GM23248 (cell line): ENCODE data around the gene DNAI2. TPM values are rescaled to one million over a fixed set of nuclear protein-coding genes. Genes with fewer than 3 reads are reported as not detected.

Experiments used
- DNase-seq: peaks from one replicate; pipeline ENCODE4 v3.0.0-alpha.2; 2015
- H2AFZ ChIP-seq: fragments of 200-600 bp; sonication (generic); 2 replicates; pipeline ENCODE4 v1.6.1; 2016; ENCODE audit warnings: antibody characterized with exemption
- H3F3A ChIP-seq: fragments of 200-600 bp; sonication (generic); 2 replicates; pipeline ENCODE4 v1.6.1; 2016; ENCODE audit warnings: mild to moderate bottlenecking, antibody characterized with exemption, mixed run types; ENCODE audit not compliant: insufficient read depth
- H3K27ac ChIP-seq: fragments of 200-600 bp; sonication (generic); 2 replicates; pipeline ENCODE4 v1.5.1; 2016; ENCODE audit warnings: mild to moderate bottlenecking
- H3K27me3 ChIP-seq: fragments of 200-600 bp; sonication (generic); replicated peaks from 2 replicates; pipeline ENCODE4 v1.6.1; 2016; ENCODE audit warnings: mild to moderate bottlenecking; ENCODE audit not compliant: insufficient read depth
- H3K36me3 ChIP-seq: fragments of 200-600 bp; sonication (generic); 2 replicates; pipeline ENCODE4 v1.6.1; 2016; ENCODE audit warnings: low read depth, mild to moderate bottlenecking
- H3K4me1 ChIP-seq: fragments of 200-600 bp; sonication (generic); 2 replicates; pipeline ENCODE4 v1.6.1; 2016; ENCODE audit warnings: mild to moderate bottlenecking; ENCODE audit not compliant: insufficient read depth
- H3K4me2 ChIP-seq: fragments of 200-600 bp; sonication (generic); one replicate; pipeline ENCODE4 v1.6.1; 2016; ENCODE audit warnings: mild to moderate bottlenecking; ENCODE audit not compliant: unreplicated experiment
- H3K4me3 ChIP-seq: fragments of 200-600 bp; sonication (generic); 2 replicates; pipeline ENCODE4 v1.5.1; 2016; ENCODE audit warnings: mild to moderate bottlenecking
- H3K79me2 ChIP-seq: fragments of 200-600 bp; sonication (generic); 2 replicates; pipeline ENCODE4 v1.6.1; 2016; ENCODE audit warnings: mild to moderate bottlenecking; ENCODE audit not compliant: insufficient read depth
- H3K9ac ChIP-seq: fragments of 200-600 bp; sonication (generic); 2 replicates; pipeline ENCODE4 v1.6.1; 2016; ENCODE audit warnings: mild to moderate bottlenecking
- H3K9me2 ChIP-seq: fragments of 200-600 bp; sonication (generic); 2 replicates; pipeline ENCODE4 v1.6.1; 2016; ENCODE audit warnings: mixed run types, mild to moderate bottlenecking, moderate library complexity; ENCODE audit not compliant: insufficient read depth
- H3K9me3 ChIP-seq: fragments of 200-600 bp; sonication (generic); one replicate; pipeline ENCODE4 v1.6.1; 2017; ENCODE audit warnings: low read depth
- H4K20me1 ChIP-seq: fragments of 200-600 bp; sonication (generic); 2 replicates; pipeline ENCODE4 v1.6.0; 2016; ENCODE audit not compliant: insufficient read depth
- EZH2 ChIP-seq: fragments of 200-600 bp; sonication (generic); IDR thresholded peaks from 2 replicates; pipeline ENCODE4 v1.6.1; 2018; ENCODE audit warnings: antibody characterized with exemption, mild to moderate bottlenecking; ENCODE audit not compliant: insufficient read depth, poor library complexity, severe bottlenecking
- EZH2phosphoT487 ChIP-seq: fragments of 200-600 bp; sonication (generic); IDR thresholded peaks from 2 replicates; pipeline ENCODE4 v1.6.1; 2018; ENCODE audit warnings: antibody characterized with exemption, moderate library complexity, mild to moderate bottlenecking, low read depth; ENCODE audit not compliant: insufficient read depth
- WGBS, 2 experiments: methylation state at CpG; one replicate each; pipeline ENCODE4 v1.1.6; 2015 to 2017; ENCODE audit warnings: low lambda C conversion rate in 2 of 2, low coverage in 1 of 2; ENCODE audit errors: missing lambda C conversion rate in 2 of 2; 5-methylcytosine and 5-hydroxymethylcytosine counted together
- in situ Hi-C: fragments of 300-500 bp; cut with MboI; formaldehyde crosslinking; loops from 2 replicates; pipeline ENCODE4 v1.15.0; 2020
- polyA plus RNA-seq: library from polyadenylated mRNA; unstranded; fragments of >200 nt; fragmentation: Nextera tagmentation; extraction: Ambion mirVana; gene quantifications from 2 replicates; pipeline ENCODE4 v1.2.1, GENCODE V29; 2016
- total RNA-seq: library from RNA; depleted of rRNA; stranded (reverse); fragments of >200 nt; shearing (Covaris generic); gene quantifications from 2 replicates; pipeline ENCODE4 v1.2.3, GENCODE V29; 2014

The DNAI2 gene
- total and polyA plus RNA-seq, 2 experiments from 2014 or later = not detected

- Histone ChIP-seq H3K36me3 (no peaks in the 10 kb centered on the region), H3K79me2 (no peaks in the 10 kb centered on the region), H3K27me3 (0 out of 2 replicates have a peak, but pooled peaks cover 6% of the 10 kb centered on the region), H3K4me2 (no peak overlapping the region), H2AFZ (no peak overlapping the region), H3K9me2 (no peaks in the 10 kb centered on the region), H3K9ac (no peak overlapping the region), H3K27ac (no peak overlapping the region), H3K9me3 (no peaks in the 10 kb centered on the region), H4K20me1 (no peaks in the 10 kb centered on the region), H3F3A (no peaks in the 10 kb centered on the region), H3K4me3 (no peak overlapping the region), H3K4me1 (no peaks in the 10 kb centered on the region)
- in situ Hi-C loops = no loop called here
- DNase-seq = no peak
- TF ChIP-seq EZH2phosphoT487 (no peak), EZH2 (no peak)
- 61 to 64% methylated on average over 2 to 5 of the region's 5 CpGs for WGBS, 2 experiments
These were observed 28.2 kb upstream of the DNAI2 start for GRCh38 chr17:74245871-74246270.

- no peak for TF ChIP-seq EZH2
- TF ChIP-seq EZH2phosphoT487 = no peak
These were observed 24.3 kb upstream of the DNAI2 start for GRCh38 chr17:74249590-74250270.

GRCh38 chr17:74250324-74250995 lies 23.6 kb upstream of the DNAI2 start:
- 30 to 37% methylated on average over 12 of the region's 12 CpGs for WGBS, 2 experiments
- Histone ChIP-seq H3K27me3 (no peaks in the 10 kb centered on the region), H3K4me3 (no peak overlapping the region), H3K4me2 (no peak overlapping the region), H2AFZ (no peak overlapping the region), H3K27ac (no peak overlapping the region), H4K20me1 (no peaks in the 10 kb centered on the region), H3K36me3 (no peaks in the 10 kb centered on the region), H3F3A (no peaks in the 10 kb centered on the region), H3K79me2 (no peaks in the 10 kb centered on the region), H3K9me2 (no peaks in the 10 kb centered on the region), H3K9ac (no peak overlapping the region), H3K4me1 (no peaks in the 10 kb centered on the region), H3K9me3 (no peaks in the 10 kb centered on the region)
- DNase-seq = no peak
- TF ChIP-seq EZH2phosphoT487 (no peak), EZH2 (no peak)
- in situ Hi-C loops = no loop called here

More at GRCh38 chr17:74249590-74250270, 24.3 kb upstream of the DNAI2 start:
- Histone ChIP-seq H3F3A (no peaks in the 10 kb centered on the region), H3K27ac (no peak overlapping the region), H2AFZ (no peak overlapping the region), H3K36me3 (no peaks in the 10 kb centered on the region), H3K79me2 (no peaks in the 10 kb centered on the region), H3K4me3 (no peak overlapping the region), H3K9me2 (no peaks in the 10 kb centered on the region), H4K20me1 (no peaks in the 10 kb centered on the region), H3K9me3 (no peaks in the 10 kb centered on the region), H3K9ac (no peak overlapping the region), H3K4me1 (no peaks in the 10 kb centered on the region), H3K4me2 (no peak overlapping the region), H3K27me3 (no peaks in the 10 kb centered on the region)
- in situ Hi-C loops = no loop called here
- 55 to 58% methylated on average over 15 to 16 of the region's 17 CpGs for WGBS, 2 experiments
- no peak for DNase-seq

GRCh38 chr17:74251051-74251450 lies 23.0 kb upstream of the DNAI2 start:
- H3K4me3 ChIP-seq = no peak overlapping the region
- H3K9me2 ChIP-seq = no peaks in the 10 kb centered on the region
- 55 to 61% methylated on average over 8 of the region's 8 CpGs for WGBS, 2 experiments
- no peak overlapping the region for H2AFZ ChIP-seq
- H3F3A ChIP-seq = no peaks in the 10 kb centered on the region
- no peaks in the 10 kb centered on the region for H3K79me2 ChIP-seq
- TF ChIP-seq EZH2 = no peak
- TF ChIP-seq EZH2phosphoT487 = no peak
- no peaks in the 10 kb centered on the region for H3K4me1 ChIP-seq
- H4K20me1 ChIP-seq = no peaks in the 10 kb centered on the region
- no peaks in the 10 kb centered on the region for H3K36me3 ChIP-seq
- H3K9ac ChIP-seq = no peak overlapping the region
- no peak overlapping the region for H3K4me2 ChIP-seq
- no peak for DNase-seq
- H3K27ac ChIP-seq = no peak overlapping the region
- in situ Hi-C loops = no loop called here
- no peaks in the 10 kb centered on the region for H3K27me3 ChIP-seq
- no peaks in the 10 kb centered on the region for H3K9me3 ChIP-seq
